ENCODE measurements around the gene LMBR1L. TPM values are rescaled to one million over a fixed set of nuclear protein-coding genes. Genes with fewer than 3 reads are reported as not detected.

LMBR1L gene
- total and polyA plus RNA-seq, 2 of the 13 experiments (the other 11 are each of a cell fraction or from before 2014, with no cell fraction given): 12.2 to 65.9 TPM

DNA sequence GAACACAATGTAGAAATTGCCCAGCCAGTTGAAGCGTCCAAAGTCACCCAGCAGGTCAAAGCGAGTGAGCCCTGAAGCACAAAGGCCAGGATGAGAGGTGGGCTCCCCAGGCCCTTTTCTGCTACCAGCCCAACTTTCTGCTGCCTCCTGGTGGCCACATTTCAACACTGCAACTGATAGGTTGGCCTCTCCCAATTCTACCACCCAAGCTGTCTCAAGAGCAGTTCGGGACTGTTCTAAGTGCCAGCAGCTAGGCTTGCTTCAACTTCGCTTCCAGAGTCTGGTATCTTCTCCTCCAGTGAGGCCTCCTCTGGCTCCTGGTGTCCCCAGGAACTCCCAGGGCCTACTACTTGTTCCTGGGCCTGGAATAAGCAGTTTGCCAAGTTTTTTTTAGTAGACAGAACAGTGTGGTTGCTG is 12.6 kb downstream of the LMBR1L start (continued):
- TF ChIP-seq, protein P1, sequence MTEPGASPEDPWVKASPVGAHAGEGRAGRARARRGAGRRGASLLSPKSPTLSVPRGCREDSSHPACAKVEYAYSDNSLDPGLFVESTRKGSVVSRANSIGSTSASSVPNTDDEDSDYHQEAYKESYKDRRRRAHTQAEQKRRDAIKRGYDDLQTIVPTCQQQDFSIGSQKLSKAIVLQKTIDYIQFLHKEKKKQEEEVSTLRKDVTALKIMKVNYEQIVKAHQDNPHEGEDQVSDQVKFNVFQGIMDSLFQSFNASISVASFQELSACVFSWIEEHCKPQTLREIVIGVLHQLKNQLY (CRISPR knock-in tag; IDR thresholded peaks at IDR 0.05): no peak
- TF ChIP-seq, protein P2, sequence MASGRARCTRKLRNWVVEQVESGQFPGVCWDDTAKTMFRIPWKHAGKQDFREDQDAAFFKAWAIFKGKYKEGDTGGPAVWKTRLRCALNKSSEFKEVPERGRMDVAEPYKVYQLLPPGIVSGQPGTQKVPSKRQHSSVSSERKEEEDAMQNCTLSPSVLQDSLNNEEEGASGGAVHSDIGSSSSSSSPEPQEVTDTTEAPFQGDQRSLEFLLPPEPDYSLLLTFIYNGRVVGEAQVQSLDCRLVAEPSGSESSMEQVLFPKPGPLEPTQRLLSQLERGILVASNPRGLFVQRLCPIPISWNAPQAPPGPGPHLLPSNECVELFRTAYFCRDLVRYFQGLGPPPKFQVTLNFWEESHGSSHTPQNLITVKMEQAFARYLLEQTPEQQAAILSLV (CRISPR knock-in tag; IDR thresholded peaks at IDR 0.05; ENCODE audit: borderline replicate concordance): no peak
- no peak for TF ChIP-seq NFATC3 (CRISPR knock-in tag; IDR thresholded peaks at IDR 0.05)

DNA sequence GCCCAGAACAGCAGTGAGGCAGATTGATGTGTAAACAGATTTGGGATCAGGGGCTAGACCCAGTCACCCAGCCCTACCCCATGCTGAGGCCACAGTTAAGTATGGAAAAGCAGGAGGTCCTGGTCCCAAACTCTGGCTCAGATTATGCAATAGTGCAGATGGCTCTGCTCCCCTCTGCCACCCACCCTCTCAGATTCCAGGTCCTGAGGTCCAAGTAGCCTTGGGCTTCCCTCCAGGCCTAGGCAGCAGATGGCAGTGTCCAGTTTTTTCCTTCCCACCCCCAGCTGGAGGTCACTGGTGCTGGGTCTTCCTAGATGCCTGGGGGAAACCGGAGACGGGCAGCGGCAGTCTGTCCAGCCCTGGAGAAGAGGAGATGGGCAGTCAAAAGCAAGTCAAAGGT is 13.3 kb downstream of the LMBR1L start:
- peaks cover 5 to 26% of the 10 kb centered on the region in 2 experiments; a peak in 4 of 5 replicates for H3K27me3 ChIP-seq (ENCODE audit: control insufficient read depth in 1 of 2, insufficient read depth in 2 of 2, low read length in 2 of 2)
- H3K4me1 ChIP-seq (ENCODE audit: insufficient read depth, low read length): peaks cover 17% of the 10 kb centered on the region
- no peaks in the 10 kb centered on the region for H3K79me2 ChIP-seq (ENCODE audit: insufficient read depth, low read length)
- H3K27ac ChIP-seq (ENCODE audit: extremely low read length, insufficient read depth, low read length): no peak overlapping the region
- H3K36me3 ChIP-seq (replicated peaks in 1 of 2; ENCODE audit: control insufficient read depth in 1 of 2, insufficient read depth in 2 of 2, low read length in 2 of 2): peaks cover 5 to 28% of the 10 kb centered on the region in 2 experiments; a peak in 4 of 5 replicates
- intact Hi-C loops (cut with micrococcal nuclease; ENCODE audit: unreplicated experiment): no loop called here
- no TSS peak for BruUV-seq (replicated peaks)
- H3K4me3 ChIP-seq (replicated peaks in 1 of 3; ENCODE audit: insufficient read depth in 1 of 3, low read depth in 2 of 3, low read length in 3 of 3): no peak overlapping the region
- DNase-seq (ENCODE audit: low spot score) (no peak), FAIRE-seq (no peak), ATAC-seq (no peak)
- no peak overlapping the region for H3K9ac ChIP-seq (ENCODE audit: insufficient read depth, low read depth, low read length)
- H4K20me1 ChIP-seq (ENCODE audit: insufficient read depth, low read length): peaks cover 5% of the 10 kb centered on the region; the same call in 1 of the 2 replicates
- ChIA-PET POLR2A (no interaction called here), CTCF (ENCODE audit: low intra/inter-chr PET ratio, low total read pairs) (interaction anchor here (1.3 kb wide), 1 partner anchor 34 kb away, joined by 9 read pairs; no protein-coding TSS in a partner anchor)
- TF ChIP-seq MED13 (CRISPR knock-in tag; IDR thresholded peaks at IDR 0.05) (no peak), EZH2 (conservative IDR thresholded peaks at IDR 0.05; ENCODE audit: low read depth, low read length) (no peak), CEBPB (IDR thresholded peaks at IDR 0.05; ENCODE audit: borderline replicate concordance, low read depth, low read length) (peak; percentile 24; the same call in 1 of the 2 replicates), HNRNPUL1 (IDR thresholded peaks at IDR 0.05; ENCODE audit: low read depth, low read length) (no peak), TBX2 (CRISPR knock-in tag; IDR thresholded peaks at IDR 0.05; ENCODE audit: borderline replicate concordance) (no peak)
- no CpG with 5 or more reads among the region's 3 CpGs for WGBS (ENCODE audit: low lambda C conversion rate)
- no peak overlapping the region for H2AFZ ChIP-seq (ENCODE audit: low read length)
- no peak overlapping the region for H3K4me2 ChIP-seq (ENCODE audit: low read depth, low read length)
- in situ Hi-C loops (cut with HindIII; ENCODE audit: extremely low pct_ligation_motif_present, low pct_unique_long_range_greater_than_20kb): no loop called here
- H3K9me3 ChIP-seq (ENCODE audit: low read length): no peaks in the 10 kb centered on the region
